Upper lobe of left lung (tissue), 4 donors: ENCODE data around the gene KIF2C.
"Not testable (repeated sequence)": the region's sequence is repeated elsewhere in the genome, so short reads cannot be mapped to it uniquely, and the experiment has no call there.

Experiments
- CTCF ChIP-seq, 6 experiments: fragments of 450-650 bp in 4 of 6; fragments of 200-600 bp in 2 of 6; sonication (generic) in 2 of 6; IDR thresholded peaks; one replicate each; pipeline ENCODE4 v1.5.1; 2016 to 2019; ENCODE audit warnings: antibody characterized with exemption in 6 of 6
- EP300 ChIP-seq, 4 donors: sonication (generic); formaldehyde crosslinking; IDR thresholded peaks; one replicate each; pipeline ENCODE4 v1.5.1; 2017; ENCODE audit warnings: antibody characterized with exemption in 4 of 4, control low read depth in 2 of 4
- POLR2A ChIP-seq, 4 donors: fragments of 450-650 bp; IDR thresholded peaks; one replicate each; pipeline ENCODE4 v1.5.1; 2016 to 2017; ENCODE audit warnings: antibody characterized with exemption in 4 of 4, mild to moderate bottlenecking in 2 of 4
- POLR2AphosphoS5 ChIP-seq, 2 donors: sonication (generic); formaldehyde crosslinking; IDR thresholded peaks; one replicate each; pipeline ENCODE4 v1.5.1; 2017; ENCODE audit warnings: antibody characterized with exemption in 2 of 2

DNA sequence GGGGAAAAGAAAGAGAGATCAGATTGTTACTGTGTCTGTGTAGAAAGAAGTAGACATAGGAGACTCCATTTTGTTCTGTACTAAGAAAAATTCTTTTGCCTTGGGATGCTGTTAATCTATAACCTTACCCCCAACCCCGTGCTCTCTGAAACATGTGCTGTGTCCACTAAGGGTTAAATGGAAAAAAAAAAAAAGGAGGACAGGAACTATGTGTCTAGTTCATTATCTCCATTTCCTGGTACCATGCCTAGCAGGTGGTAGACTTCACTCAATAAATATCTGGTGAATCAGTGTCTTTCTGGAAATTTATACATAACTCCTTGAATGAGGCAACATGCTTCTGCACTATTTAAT is 707 bp upstream of the KIF2C start:
- TF ChIP-seq CTCF, POLR2A, EP300, POLR2AphosphoS5 (IDR thresholded peaks at IDR 0.05): not testable (repeated sequence)
